Activated CD8-positive, alpha-beta memory T cell treated with anti-CD3 and anti-CD28 coated beads, Interleukin-2, amount 50 U/mL, for 48 hours (primary cell): ENCODE data around the gene TVP23C.

ENCODE experiments used
- DNase-seq: peaks from one replicate; pipeline ENCODE4 v3.0.0-alpha.2; 2020

The TVP23C gene

DNA sequence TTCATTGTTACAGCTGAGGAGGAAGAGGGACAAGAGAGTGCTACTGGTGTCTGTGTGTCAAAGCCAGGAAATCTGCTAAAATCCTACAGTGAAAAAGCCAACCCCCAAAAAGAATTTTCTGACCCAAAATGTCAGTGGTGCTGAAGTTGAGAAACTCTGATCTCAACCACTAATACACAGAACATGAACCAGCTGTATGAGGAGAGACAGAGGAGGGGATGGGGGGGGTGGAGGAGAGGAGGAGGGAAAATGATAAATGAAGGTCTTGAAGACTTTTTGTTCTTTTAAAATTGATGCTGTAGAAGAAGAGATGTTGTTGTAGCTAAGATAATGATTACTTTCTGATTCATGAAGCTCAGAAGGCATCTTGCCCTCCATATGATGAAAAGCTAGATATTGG, 68.5 kb downstream of the TVP23C start:
- no peak for DNase-seq

DNA sequence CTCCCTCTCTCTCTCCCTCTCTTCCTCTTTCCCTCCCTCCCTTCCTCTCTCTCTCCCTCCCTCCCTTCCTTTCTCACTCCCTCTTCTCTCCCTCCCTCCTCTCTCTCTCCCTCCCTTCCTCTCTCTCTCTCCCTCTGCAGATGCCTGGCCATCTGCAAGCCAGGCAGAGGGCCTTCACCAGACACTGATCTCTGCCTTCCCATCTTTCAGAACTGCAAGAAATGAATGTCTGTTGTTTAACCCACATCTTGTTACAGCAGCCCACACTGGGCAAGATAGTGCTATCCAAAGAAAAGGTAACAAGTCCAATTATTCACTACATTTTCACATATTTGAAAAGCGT, 69.6 kb downstream of the TVP23C start:
- no peak for DNase-seq

DNA sequence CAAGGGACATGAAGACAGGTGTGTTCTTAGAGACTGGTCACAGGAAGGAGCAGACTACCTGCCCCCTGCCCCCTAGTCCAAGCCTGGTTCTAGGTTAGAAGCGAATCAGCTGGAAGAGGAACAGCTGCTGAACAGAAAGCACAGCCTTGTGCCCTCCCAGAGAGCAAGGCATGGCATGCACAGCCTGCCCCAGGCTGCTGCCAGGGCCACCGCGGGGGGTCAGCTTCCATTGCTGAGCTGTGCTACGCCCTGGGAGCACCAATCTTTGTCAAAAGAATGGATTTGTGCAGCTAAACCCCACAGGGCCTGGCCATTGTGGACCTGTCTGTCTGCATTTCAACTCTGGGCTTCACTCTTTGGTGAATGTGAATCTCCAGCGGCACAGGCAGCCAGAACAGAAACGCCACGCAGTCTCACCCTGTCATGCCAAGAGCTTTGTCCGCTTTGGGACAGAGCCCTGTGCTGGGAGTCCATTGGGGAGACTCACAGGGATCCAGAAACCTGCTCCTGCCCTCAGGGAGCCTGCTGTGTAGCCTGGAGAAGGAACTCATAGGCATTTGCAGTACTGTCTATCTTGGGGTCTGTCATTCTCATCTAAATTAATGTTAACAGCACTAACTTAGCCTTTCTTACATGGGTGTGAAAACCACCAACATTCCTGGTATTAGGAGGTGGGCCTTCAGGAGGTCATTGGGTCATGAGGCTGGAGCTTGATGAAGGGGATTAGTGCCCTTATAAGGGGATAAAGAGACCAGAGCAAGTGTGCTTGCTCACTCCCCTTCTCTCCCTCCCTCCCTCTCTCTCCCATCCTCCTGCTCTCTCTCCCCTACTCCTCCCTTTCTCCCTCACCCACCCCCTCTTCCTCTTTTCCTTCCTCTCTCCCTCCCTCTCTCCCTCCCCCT, 70.2 kb downstream of the TVP23C start:
- no peak for DNase-seq

DNA sequence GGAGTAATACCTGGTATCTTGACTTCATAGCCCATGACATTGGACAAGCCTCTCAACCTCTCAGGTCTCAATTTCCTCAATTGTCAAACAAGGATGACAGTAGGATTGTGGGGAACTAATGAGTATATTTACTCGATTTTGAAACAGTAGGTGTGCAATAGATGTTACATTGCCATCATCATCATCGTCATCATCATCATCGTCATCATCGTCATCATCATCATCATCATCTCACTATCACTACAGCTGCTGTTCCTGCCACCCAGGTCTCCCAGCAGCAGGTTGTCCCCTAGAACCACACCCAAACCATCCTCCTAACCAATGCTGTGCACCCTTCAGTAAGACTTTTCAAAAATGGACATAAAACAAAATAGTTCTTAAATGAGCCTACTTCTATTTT, 71.1 kb downstream of the TVP23C start:
- DNase-seq, result no peak

DNA sequence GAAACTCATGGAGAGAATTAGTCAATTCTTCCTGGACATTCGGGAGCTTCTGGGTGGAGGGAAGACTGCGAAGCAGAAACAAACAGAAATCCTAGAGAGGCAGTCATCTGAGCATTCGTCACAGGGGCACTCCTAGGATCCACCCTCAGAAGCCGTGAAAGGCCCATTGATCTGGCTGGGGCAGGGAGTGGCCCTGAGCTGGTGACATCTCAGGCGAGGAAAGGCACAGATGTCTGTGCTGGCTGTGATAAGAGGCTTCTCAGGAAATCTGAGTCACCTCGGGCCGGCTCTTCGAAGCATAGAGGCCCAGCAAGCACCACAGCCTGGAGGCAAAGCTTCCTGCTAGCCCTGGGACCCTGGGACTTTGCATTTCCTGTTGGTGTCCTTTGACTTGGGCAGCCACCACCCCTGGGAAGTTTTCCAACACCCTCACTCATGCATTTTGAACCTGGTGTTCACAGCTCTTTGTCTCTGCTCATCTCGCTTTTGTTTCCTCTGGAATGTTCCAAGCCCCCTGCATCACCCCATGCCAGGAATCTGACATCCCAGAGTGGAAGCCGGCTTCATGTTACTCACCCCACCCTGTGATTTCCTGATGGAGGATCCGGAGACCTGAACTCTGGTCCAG, 72.5 kb downstream of the TVP23C start:
- peak; percentile 67 for DNase-seq

DNA sequence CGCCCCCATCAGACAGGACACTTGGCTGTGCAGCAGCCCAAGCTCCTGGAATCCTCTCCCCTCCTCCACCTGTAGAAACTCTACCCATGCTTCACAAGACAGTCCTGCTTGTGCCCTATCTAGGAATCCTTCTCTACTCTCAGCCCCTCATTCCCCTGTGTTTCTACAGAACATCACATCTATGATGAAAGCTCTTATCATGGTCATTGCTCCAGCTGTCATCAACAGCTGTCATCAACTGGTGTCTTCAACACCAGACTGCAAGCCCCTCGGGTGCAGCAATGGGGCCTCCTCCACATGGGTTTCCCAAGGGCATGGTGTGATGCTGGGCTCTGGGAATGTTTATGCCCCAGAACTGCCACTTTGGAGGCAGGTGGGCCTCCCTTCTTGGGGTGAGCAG, 74.7 kb downstream of the TVP23C start:
- no peak for DNase-seq

DNA sequence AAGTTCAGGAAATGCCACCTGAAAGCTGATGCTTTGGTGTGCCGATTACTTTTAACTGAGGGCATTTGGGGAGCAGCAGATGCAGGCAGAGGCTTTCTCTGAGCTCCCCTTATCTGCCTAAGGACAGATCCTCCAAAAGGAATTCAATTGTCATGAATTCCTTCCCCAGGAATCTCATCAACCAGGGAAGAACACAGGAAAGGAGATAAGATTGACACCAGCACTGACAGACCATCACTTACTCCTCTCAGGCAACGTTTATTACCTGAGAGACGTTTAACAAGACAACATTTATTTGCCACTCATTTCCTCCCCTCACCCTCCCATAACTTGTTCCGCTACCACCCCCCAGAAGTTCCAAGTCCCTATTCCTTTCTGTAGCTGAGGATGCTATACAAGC, 78.2 kb downstream of the TVP23C start:
- DNase-seq, result no peak

DNA sequence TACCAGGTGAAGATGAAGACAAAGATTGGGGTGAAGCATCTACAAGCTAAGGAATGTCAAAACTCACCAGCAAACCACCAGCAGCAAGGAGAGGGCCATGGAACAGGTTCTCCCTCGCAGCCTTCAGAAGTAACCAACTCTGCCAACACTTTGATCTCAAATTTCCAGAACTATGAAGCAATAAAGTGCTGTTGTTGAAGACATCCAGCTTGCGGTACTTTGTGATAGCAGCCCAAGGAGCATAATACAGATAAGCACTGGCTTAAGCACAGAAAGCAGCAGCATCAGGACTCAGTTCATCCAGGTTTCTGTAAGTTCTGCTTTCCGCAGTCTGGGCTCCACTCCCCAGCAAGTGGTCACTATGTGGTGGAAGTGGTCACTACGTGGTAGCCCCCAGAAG, 79.9 kb downstream of the TVP23C start:
- no peak for DNase-seq

DNA sequence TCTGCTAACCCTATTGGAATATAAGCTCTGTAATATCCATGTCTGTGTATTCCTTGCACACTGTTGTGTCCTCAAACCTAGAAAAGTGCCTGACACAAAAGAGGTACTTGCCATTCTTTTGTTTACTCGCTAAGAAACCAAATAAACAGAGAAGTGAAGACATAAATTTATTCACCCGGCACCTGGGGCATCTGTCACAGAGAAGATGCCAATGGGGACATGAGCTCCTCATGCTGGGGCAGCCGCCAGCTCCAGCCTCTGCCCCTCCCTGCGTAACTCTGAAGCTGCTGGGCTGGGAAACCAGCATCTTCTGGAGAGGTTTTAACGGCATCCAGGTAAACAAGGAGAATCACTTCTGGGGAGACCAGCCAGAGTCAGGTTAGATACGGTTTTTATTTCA, 80.8 kb downstream of the TVP23C start:
- no peak for DNase-seq

DNA sequence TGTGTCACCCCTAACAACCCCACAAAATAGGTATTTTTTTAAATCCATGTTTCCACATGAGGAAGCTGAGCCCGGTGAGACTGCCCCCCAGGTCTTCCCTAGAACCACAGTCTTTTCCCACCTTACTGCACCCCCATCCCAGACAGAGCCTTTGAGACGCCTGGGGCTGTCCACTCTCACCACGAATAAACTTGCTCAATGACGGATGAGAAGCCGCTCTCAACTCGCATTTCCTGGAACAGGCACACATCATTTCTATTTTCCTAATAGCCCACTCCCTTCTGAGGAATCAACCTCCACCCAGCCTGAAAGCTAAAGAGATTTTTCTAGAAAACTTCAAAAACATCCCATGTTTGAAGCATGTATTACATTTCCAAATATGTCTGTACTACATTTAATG, 81.8 kb downstream of the TVP23C start:
- no peak for DNase-seq

DNA sequence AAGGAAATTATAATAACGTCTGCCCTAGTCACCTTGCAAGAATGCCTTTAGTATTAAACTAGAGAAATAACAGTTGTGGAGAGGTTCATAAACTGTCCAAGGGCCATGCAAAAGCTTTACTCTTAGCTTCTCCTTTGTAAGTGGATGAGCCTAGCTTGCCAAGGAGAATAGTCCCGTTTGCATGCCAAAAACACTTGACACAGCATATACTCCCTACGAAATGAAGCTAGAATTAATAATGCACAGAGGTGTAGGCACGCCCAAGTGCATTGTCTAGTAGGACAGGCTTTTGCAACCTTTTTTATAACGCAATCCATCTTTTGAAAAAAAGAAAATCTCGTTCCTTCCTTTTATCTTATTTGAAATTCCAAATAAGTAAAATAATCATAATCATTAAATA, 83.1 kb downstream of the TVP23C start:
- DNase-seq, result no peak

DNA sequence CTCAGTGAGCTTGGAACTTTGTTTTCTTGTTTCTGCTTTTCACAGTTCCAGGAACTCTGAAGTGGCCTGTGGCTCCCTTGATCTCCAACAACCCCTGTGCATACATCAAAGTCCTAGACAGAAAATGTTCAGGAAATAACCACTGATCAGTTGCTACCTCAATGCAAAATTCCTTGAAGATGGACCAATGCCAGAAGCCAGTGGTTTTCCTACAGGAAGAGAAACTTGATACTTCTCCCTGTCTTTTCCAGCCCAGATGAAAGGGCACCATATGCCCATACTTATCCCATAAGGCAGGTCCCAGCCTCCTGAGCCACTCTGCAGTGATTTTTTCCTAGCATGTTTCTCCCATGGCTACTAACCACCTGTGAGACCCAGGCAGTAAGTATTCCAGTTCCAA, 83.6 kb downstream of the TVP23C start:
- DNase-seq, result no peak

DNA sequence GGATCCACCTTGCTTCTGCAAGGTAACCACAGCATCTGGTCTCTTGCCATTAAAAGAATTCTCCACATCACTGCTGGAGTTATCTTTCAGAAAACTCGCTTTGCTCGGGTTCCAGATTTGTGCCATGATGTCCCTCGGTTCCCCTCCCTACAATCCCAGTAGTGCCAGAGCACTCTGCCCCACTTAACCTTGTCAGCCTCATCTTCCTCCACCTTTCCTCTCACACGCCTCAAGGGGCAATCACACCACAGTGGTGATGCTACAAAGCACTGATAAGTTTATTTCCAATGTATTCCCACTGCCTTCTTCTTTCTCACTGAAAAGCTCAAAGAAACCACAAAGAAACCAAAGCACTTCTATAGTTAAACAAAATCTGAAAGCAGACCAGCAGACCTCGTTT, 84.4 kb downstream of the TVP23C start:
- DNase-seq, result no peak

DNA sequence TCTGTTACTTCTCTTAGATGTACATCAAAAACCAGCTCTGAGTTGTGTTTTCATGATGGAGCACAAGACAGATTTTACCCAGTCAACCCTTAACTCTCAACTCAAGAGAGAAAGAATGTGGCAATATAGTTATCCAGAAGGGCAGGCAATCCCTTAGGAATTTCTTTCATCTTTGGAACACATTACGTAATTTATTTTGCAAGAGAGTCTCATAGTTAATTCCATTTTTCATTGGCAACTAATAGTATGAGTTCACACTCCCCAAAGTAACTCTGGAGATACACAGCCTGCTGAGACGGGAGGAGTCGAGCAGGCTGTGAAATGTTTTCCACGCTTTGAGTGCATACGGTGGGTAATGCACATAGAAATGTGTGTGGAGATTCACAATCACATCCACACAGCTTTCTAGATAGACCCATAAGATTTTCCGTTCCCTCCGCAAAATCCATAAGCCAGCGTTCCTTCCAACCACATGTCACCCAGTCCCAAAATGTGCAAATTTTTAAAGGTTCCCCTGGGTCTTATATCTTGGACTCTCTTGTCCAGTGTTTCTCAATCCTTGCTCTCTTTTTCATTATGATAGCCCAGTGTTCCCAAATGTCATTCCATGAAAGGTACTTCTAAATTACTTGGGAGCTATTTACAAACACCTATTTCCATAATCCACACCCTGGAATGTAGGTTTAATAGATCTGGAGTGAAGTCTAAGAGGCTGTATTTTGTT, 87.5 kb downstream of the TVP23C start:
- DNase-seq, result no peak

DNA sequence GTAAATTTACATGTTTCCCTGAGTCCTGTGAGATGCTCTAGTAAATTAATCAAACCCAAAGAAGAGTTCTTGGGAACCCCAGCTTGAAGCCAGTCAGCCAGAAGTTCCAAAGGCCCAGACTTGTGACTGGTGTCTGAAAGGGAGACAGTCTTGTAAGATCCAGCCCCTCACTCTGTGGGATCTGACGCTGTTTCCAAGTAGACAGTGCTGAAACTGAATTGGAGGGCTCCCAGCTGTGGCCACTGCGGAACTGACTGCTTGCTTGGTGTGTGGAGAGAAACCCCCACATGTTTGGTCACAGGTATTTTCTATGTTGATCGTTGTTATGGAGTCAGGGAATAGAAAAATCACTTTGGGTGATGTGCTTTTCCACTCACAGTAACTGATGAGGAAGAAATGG, 90.4 kb downstream of the TVP23C start:
- DNase-seq, result no peak

DNA sequence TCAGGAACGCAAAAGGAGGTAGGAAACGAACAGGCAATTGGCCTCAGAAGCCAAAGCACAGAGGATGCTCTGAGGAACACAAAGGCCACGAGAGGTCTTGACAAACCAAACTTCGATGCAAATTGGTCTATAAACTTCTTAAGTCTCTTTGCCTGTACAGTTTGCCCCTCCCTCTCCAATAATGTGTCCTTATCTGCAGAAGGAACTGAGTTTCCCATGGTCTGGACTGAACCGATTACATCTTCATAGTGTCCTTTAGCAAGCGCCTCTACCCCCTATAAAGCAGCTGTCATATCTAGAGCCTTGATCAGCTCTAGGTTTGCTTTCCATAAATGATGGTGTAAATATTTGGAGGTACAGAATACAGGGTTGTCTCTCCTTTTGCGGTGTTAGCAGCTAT, 92.7 kb downstream of the TVP23C start:
- no peak for DNase-seq

DNA sequence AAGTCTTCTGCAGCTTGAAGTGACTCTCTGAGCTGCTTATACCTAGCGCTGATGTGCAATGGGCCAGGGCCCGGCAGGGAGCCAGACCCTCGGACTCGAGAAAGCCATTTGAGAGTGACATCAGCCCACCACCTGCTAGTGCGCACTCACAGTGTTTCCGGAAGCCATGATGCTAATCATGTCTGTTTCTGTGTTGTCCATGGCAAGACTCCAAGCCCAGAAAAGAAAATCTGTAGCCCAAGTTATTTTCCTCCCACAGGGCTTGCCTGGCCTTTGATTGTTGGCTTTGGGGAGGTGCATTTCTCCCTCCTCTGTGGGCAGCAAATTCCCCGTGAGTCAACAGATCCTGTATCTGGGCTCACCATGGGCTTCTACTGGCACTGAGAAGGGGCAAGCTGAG, 94.0 kb downstream of the TVP23C start:
- no peak for DNase-seq

DNA sequence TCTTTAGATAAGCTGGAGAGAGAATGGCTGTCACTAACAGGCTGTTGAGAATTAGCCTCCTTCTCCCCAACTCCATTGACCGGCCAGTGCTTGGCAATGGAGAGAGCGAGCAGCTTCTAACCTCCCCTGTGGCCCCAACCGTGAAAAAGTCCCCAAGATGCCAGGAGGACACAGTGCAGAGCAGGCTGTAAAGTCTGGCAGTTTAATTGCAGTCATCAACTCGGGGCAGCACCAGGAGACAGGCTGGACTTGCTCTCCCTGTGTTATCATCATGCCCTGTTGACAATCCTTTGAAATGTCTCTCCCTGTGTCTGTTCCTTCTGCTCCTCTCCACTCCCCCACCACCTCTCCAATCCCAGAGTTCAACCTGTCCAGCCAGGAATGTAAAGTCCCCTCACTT, 95.2 kb downstream of the TVP23C start:
- no peak for DNase-seq

DNA sequence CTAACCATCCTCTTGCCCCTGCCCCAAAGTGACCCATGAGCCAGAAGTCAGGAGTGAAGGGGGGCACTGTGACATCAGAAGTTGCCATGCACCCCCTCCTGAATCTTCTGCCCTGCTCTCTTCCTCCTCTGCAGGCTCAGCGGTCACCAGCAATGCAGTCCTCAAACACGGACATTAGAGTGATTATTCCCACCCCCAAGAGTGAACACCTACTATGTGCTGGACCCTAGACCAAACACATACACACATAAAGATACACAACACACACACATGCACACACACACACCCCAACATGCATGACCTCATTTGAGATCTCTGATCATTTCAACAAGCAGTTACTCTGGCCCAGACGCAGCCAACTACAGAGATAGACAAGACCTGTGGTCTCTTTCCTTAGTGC, 95.7 kb downstream of the TVP23C start, which contains the start of gene CDRT4:
Gene CDRT4 (minus strand): TSS at position 30 of the 400 bp plus-strand sequence. CDS start 27,383 bp downstream, outside the sequence.
- no peak for DNase-seq

DNA sequence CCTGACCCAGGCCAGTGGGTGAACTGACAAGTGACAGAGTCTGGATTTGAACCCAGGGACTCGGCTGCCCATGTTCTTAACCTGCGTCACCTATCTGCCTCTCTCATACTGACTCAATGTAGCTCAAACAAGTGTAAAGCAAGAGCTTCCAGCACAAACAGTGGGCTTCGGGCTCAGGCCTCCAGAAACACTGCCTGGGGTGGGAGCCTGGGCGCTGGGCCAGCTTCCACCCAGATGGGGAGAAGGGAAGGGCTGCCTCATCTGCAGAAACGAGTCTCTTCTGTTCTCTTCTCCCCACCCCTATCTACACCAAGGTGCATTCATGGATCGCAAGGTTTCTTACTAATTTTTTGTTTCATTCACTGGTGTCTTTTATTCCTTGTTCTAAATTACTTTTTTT, 97.2 kb downstream of the TVP23C start:
- DNase-seq, result no peak

DNA sequence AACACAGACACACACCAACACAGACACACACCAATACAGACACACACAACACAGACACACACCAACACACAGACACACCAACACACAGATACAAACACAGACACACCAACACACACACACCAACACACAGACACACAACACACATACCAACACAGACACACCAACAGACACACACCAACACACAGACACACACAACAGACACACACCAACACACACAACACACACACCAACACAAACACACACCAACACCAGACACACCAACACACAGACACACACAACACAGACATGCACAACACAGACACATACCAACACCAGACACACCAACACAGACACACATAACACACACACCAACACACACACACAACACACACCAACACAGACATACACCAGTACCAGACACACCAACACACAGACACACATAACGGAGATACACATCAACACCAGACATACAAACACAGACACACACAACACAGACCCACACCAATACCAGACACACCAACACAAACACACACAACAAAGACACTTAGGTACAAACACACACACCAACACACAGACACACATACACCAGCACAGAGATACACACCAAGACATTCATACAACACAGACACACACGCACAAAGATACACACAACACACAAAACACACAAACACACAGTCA, 98.1 kb downstream of the TVP23C start:
- no peak for DNase-seq

DNA sequence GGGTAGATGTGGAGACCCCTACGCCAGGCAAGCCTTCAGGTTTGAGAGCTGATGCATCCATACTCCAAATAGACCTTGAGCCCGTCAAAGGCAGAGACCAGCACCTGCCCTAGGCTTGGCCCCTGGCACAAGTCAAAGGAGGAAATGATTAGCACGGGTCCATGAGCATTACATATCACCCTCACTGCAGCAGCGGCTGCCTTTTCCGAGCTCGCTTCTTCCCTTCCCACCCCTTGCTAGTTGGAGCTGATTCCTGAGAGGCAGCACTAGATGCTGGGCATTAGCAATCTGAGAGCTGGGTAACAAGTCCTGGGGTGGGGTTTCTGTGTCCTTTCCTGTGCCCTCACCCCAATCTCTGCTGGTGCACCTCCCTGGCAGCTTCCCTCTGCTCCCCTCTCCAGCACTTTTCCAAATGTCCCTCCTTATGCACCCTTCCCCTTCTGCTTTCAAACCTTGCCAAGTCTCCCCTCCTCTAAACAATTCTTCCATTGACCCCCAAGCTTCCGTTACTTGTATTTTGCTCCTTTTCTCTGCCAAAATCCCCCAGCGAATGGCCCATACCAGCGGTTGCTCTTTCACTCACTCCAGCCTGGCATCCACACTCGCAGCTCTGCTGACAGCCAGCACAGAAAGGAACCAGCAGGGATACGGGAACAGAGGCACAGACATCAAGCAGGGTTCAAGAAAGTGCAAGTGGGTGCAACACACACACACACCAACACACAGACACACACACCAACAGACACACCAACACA, 98.9 kb downstream of the TVP23C start:
- no peak for DNase-seq
